ENCODE measurements around the gene TOX2.
"Not testable (repeated sequence)": the region's sequence is repeated elsewhere in the genome, so short reads cannot be mapped to it uniquely, and the experiment has no call there.

The TOX2 gene

DNA sequence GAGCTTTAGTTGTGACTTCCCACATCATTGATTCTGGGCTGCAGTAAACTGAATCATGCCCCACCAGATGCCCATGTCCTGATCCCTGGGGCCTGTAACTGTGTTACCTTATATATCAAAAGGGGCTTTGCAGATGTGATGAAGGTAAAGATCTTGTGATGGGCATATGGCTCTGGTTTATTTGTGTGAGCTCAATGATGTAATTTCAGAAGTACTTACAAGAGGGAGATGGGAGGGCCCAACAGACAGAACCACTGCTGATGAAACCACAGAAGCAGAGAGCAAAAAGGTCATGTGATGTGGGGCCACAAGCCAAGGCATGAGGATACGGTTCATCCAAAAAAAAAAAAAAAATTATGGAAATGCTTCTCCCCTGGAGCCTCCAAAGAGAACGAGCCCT, 118.7 kb downstream of the TOX2 start:
- DNase-seq (ENCODE audit: low spot score), result no peak

DNA sequence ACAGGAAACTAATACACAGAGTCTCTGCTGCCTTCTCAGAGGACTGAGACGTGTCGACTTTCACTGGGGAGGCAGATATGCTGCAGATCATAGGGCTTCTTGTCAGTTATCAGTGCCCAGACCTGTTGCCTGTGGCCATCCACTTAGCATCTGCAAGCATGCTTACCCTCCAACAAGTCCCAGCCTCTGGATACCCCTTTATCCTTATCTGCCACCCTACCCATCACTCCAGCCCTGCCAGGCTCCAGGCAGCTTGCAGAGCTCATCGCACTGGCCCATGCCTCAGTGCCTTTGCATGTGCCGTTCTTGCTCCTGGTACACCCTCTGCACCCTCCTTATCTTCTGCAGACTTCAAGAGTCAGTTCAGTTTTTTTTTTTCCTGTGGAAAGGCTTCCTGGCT, 119.2 kb downstream of the TOX2 start:
- no peak for DNase-seq (ENCODE audit: low spot score)

DNA sequence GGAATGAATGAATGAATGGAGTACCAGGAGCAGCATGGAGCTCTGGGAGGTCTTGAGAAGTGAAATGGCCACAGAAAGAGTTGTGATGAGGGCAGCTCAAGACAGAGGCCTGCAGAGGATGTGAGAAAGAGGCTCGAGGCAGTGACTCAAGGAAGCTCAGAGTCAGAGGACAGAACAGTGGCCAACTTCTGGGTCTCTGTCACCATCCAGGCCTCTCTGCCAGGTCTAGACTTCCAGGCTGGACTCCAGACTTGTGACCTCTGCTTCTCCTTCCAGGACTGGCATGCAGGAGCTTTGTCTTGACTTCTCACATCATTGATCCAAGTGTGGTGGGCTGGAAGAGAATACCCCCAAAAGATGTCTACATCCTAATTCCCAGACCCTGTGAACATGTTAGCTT, 119.8 kb downstream of the TOX2 start:
- DNase-seq (ENCODE audit: low spot score), result no peak

DNA sequence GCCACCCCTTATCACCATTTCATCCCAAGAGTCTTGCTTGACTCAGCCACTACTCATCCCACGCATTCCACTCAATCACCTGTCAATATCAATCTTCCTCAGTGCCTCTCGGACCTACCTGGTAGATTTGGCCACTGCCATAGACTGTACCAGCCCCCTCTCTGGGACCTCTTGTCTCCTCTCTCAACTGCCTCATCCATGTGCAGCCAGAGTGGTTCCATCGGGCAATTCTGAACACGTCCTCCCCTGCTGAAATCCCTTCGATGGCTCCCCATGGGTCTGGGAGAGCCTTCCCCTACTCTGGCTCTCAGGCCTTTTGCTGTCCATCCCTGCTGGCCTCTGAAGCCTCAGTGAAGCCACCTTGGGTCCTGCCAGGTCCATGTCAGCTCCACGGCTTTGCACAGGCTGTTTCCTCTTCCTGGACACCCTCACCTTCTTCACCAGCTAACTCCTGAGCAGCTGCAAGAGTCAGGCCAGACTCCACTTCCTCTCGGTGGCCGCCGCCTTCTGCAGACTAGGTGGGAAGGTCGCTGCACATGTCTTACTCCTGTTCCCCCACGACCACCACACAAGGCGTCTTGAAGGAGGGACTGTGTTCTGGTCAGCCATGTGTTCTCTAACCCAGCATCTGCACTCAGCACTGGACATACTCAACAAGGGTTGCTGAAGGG, 120.4 kb downstream of the TOX2 start:
- no peak for DNase-seq (ENCODE audit: low spot score)

DNA sequence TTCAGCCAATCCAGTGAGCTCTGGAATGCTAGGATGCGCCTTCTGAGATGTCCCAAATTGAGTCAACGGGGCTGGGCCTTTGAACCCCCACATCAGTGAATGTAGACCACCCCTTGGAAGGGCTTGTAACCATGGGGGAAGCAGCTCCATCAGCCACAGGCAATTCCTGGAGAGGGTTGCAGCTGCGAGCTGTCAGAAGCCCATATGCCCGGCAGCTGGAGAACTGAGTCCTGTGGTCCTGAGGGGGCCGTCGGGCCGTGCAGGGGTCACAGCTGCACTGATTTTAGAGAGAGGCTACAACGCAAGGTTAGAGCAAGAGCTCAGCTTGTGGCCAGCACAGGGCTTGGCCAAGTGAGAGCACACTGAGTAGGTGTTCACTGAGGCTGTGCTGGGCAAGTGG, 121.3 kb downstream of the TOX2 start:
- DNase-seq (ENCODE audit: low spot score), result no peak

DNA sequence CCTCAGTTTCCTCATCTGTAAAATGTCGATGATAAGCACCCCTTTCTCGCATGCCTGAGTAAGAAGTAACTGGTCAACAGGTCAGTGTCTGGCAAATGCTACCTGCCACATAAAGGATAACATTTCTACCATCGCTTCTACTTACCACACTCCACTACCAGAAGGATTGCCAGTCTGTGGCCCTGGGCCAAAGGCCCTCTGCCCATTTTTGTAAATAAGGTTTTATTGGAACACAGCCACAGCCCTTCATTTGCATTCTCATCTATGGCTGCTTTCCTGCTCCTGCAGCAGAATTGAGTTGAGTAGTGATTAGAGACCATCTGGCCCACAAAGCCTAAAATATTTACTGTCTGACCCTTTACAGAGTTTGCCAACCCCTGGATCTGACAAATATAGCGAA, 121.8 kb downstream of the TOX2 start:
- no peak for DNase-seq (ENCODE audit: low spot score)

DNA sequence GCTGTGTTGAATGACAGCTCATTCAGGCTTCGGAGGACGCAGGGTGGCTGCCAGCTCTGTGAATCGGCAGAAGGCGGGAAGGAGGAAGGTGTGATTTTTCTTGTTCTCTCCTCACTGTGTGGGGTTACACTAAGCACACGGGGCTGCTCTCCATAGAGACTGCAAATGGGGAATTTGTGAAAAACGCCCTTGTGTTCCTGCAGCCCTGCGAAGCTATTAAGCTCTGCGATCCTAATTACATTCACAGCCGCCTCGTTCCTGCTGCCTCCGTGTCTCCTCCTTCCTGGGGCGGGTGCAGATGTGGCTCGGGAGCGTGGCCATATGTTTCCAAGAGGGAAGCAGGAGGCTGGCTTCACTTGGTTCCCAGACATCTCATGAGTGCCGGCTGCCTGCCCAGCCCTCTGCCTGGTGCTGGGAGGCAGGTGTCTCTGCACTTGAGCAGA, 124.0 kb downstream of the TOX2 start:
- no peak for DNase-seq (ENCODE audit: low spot score)

DNA sequence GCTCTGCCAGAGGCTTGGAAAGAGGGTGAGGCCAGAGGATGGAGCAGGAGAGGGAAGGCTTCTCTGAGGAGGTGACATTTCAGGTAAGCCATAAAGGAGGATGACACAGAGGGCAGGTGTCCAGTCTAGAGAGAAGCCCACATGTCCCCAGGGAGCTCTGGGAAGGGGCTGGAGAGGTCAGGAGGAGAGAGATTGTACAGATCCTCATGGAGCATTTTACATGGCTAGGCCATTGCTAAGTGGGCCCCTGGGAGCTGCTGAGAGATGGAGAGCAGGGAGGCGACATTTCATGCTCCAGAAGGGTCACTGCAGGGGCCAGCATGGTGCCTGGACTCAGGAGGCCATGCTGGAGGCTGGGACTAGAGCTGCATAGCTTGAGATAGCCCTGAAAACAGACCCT, 124.5 kb downstream of the TOX2 start:
- DNase-seq (ENCODE audit: low spot score), result no peak

DNA sequence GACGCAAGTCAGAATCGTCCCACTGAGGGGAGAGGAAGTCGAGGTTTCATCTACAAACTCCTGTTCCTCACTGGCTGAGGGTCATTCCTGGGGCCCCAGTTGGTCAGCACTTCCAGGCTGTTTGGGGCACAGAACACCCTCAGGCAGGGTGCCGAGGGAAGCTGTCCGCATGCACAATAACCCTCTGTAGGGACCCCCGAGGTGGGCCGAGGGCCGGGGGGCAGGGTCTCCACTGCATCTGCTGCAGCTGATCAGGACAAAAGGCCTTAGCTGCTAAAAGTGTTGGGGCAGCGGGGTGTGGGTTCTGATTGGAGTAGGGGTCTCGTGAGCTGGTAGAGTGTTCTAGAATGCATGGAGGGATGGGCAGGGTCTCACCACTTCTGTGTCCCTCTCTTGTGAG, 125.1 kb downstream of the TOX2 start:
- DNase-seq (ENCODE audit: low spot score), result no peak

DNA sequence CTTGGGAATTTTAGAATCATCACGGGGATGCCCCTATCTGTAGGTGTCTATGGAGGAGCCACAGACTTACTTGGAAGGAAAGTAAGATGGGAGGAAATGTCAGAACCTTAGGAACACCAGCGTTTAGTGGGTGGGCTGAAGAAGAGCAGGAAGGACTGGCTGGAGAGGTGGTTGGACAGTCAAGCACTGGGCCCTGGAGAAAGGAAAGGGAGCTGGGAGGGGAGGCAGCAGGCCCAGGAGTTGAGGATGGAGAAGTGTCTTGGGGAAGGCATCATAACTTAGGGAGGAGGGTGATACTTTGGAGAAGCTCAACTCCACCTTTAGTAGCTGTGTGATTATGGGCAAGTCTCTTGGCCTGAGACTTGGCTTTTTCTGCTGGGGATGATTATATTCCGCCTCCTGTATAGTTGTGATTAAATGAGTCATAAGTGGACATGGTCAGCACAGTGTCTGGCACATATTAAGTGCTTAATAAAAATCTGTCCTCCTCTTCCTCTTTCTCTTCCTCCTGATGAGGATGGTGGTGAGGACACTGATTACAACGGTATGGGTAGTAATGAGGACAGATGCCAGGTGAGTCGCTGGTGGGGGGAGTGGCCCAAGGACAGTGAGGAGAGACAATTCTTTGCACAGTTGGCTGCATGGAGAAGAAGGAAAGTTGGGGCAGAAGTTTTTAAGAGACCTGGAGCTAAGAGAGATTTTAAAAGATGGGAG, 125.7 kb downstream of the TOX2 start:
- DNase-seq (ENCODE audit: low spot score), result no peak

DNA sequence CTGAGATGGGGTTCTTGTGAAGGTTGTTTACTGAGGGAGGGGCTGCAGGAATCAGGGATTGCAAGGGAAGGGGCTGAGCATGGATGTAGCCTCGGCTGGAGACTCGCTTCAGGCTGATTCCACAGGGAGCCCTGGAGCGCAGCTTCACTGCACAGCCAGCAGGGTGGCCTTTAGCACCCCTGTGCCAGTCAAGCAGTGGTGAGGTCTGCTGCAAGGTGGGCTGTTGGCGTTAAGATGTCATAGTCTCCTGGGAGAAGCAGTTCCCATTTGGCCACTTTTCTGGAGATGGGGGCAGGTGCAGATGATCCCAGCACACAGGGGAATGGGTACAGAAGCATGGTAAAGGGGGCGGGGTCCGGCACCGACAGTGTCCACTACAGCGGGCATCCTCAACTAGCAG, 126.3 kb downstream of the TOX2 start:
- no peak for DNase-seq (ENCODE audit: low spot score)

DNA sequence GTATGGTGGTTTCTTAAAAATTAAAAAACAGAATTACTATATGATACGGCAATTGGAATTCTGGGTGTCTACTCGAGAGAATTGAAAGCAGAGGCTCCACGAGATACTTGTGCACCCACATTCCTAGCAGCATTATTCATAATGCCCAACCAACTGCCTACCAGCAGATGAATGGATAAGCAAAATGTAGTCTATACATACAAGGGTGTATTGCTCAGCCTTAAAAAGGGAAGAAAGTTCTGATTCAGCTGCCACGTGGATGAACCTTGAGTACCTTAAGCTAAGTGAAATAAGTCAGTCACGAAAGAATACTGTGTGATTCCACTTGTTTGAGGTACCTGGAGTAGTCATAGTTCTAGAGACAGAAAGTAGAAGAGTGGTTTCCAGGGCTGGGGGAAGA, 130.1 kb downstream of the TOX2 start:
- DNase-seq (ENCODE audit: low spot score), result not testable (repeated sequence)

DNA sequence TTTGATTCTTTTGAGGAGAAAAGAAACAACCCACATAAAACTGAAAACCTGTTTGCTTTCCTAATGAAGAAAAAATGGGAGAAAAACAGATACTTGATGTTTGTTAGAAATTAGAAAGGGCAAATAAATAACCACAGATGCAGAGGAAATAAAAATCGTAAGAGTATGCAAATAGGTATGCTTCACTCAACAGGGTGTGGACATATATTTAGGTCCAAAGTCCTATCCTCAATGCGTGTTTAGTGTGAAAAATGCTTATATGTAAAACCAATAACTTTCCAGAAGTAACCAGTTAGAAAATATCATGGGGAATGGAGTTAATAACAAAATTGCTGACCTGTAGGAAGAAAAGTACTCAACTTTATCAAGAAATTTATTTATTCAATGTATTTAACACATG, 135.7 kb downstream of the TOX2 start:
- DNase-seq (ENCODE audit: low spot score), result no peak

DNA sequence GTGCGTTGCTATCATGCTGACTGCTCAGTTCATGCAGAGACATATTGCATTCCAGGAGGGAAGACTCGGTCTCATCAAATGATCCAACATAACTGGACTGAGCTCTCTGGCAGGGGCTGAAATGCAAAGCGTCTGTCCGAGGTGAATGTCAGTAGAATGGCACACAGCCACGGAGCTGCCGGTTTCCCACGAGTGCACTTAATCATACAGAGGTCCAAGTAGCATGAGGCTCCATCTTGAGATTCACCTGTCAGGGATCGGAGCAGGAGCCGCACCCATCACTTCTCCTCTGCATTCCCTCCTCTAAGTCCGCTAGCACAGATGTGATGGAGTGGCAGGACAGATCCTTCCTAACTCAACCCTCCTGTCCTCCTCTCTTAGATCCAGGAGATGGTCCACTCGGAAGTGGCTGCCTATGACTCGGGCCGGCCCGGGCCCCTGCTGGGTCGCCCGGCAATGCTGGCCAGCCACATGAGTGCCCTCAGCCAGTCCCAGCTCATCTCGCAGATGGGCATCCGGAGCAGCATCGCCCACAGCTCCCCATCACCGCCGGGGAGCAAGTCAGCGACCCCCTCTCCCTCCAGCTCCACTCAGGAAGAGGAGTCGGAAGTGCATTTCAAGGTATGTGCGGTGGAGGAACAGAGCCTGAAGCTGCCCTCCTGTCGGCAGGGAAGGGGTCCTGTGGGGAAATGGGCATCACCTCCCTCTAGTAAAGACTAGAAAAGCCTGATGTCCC, 136.4 kb downstream of the TOX2 start:
- DNase-seq (ENCODE audit: low spot score), result no peak

DNA sequence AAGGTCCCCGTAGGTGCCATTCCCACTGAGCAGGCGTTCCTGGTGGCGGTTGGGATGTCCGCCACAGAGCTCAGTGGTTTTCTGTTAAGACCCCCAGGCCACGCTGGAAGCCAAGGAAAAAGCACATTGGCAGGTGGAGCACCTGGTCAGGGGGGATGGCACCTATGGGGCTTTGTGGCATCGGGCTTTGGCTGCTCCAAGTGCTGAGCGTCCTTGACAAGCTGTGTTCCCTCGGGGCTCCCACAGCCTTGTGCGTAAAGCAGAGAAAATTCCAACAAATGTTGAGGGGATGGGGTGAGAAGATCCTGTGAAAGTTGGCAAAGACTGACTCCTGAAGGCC, 137.0 kb downstream of the TOX2 start:
- DNase-seq (ENCODE audit: low spot score), result no peak

DNA sequence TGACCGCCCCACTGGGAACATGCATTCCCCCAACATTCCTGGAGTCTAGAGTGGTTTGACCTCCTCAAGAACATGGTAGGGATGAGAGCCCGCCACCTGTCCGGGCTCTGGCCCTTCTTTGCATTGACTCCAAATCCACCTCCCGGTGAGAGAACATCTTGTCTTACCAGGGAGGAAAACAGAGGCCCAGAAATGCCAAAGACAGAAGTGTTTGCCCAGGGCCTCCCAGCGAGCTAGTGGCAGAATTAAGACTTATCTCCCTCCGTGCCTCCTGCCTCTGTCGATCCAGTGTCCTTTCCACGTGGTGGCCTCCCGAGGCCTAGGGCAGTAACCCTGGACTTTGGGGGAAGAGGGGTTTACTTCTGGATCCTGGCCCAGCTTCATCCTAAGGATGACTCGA, 137.5 kb downstream of the TOX2 start:
- DNase-seq (ENCODE audit: low spot score), result no peak

DNA sequence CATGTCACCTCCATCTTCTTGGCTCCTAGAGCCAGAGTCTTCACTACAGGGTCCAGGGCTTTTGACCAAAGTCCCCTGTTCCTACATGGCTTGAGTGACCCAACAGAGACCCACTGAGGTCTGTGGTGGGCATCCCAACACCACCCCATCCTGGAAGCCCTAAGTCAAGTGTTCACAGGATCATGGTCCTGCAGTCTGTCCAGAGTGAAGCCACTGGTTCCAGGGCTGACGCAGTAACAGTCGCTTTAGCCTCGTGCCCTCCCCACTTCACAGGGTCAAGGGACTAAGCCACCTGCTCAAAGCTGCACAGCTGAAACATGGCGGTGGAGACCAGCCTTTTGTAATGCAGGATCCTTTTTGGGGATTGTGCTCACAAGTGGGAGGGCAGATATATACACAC, 138.4 kb downstream of the TOX2 start:
- no peak for DNase-seq (ENCODE audit: low spot score)

DNA sequence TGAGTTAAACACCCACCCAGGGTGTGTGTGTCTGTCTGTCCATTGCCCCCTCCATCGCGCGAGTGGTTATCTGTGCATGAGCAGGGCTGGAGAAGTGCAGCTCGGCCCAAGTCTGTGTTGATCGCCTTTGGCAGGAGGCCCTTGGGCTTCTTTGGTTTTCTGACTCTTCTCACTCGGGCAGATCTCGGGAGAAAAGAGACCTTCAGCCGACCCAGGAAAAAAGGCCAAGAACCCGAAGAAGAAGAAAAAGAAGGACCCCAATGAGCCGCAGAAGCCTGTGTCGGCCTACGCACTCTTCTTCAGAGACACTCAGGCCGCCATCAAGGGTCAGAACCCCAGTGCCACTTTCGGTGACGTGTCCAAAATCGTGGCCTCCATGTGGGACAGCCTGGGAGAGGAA, 139.5 kb downstream of the TOX2 start:
- no peak for DNase-seq (ENCODE audit: low spot score)

DNA sequence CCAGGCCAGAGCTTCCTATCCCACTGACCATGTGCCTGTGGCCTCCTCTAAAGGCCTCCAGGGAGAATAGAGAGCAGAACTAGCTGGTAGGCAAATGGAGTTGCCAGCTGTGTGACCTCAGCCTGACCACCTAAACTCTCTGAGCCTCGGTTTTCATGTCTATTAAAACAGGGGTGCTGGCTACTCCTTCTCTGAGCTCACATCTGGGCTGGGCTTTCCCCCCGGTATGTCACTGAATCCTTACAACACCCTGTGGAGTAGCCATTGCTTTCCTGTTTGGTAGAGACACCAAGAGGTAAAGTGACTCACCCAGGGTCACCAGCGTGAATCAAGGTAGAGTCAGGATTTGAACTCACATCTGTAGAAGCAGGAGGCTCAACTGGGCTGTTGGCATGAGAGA, 140.2 kb downstream of the TOX2 start:
- no peak for DNase-seq (ENCODE audit: low spot score)

DNA sequence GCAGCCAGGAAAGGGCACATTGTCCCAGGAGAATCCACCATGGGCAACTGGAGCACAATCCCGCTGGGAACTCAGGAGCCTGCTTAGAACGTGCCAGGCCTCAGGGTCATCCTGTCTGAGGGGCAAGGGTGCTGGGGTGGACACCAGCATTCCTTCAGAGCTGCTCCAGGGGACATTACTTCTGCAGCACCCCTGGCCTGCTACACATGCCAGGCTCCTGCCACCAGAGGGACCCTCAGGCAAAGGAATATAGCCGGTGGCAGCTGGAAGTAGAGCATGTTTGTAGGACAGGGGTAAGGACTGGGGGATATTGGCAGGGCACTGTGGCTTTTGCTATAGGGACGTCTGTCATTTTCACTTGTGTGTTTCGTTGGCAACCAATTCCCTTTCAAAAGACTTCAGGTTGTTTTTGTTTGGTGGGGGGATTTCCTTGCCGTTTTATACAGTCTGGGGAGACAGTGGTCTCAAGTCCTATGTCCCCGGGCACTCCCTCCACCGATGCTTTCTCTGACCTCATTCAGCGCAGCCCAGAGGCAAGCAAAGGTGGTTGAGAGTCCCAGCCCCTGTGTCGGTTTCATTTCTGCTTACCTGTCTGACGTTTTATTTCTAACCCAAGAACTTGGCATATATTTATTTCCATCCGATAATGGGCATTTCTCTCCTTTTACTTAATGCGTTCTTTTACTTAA, 141.5 kb downstream of the TOX2 start:
- peak; percentile 57 for DNase-seq (ENCODE audit: low spot score)

DNA sequence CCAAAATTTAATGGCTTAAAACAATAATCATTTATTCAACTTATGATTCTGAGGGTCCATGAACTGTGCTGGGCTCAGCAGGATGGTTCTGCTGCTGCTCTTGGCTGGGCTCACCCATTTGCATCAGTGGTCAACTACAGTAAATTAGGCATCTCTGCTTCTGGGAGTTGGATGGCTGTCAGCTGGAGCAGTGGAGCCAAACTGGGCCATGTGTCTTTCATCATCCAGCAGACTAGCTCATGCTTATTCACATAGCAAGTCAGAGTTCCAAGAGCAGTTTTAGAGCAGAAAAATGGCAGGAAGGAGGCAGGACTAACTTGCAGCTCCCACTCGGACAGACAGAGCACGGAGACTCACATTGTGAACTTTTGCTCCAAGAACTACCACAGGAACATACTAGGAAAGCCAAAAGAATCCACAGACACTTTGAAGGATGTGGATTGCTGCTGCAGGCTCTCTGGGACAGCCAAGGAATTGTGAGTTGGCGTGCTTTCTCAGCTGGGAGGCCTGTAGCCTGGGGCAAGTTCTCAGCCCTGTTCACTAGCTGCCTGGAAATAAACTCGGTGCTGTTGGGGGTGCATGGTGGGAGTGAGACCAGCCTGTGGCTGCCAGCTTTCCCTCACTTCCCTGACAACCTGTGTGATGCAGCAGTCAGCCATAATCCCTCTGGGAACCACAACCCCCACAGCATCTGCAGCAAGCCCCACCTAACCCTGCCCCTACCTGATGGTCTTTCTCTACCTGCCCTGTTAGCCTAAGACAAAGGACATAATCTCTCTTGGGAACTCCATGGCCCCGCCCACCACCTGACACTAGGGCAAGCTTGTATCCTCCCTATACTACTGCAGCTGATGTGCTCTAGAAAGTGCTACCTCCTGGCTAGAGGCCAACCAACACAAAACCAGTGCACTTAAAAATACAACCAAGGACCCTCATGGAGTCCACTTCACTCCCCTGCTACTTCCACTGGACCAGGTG, 143.3 kb downstream of the TOX2 start:
- no peak for DNase-seq (ENCODE audit: low spot score)

All from HuH-7.5 (cell line).